K562 (cell line): ENCODE data around the gene IL27RA. TPM values are rescaled to one million over a fixed set of nuclear protein-coding genes. Genes with fewer than 3 reads are reported as not detected.
A peak's percentile ranks its signal among the peaks of the same experiment; 100 is the strongest.

Experiments used
- ADNP ChIP-seq: fragments of 200-800 bp; sonication (Bioruptor generic); IDR thresholded peaks from 2 replicates; pipeline ENCODE4 v1.6.1; 2016; ENCODE audit warnings: missing genetic modification characterization, missing compliant biosample characterization
- HMG20A ChIP-seq: fragments of 450-650 bp; formaldehyde crosslinking; conservative IDR thresholded peaks from 2 replicates; pipeline ENCODE4 v1.4.0; 2020; ENCODE audit warnings: mild to moderate bottlenecking, mixed read lengths
- MAX ChIP-seq: sonication (generic); formaldehyde crosslinking; IDR thresholded peaks from 2 replicates; pipeline ENCODE4 v1.9.0; 2022; ENCODE audit warnings: mild to moderate bottlenecking, missing genetic modification reagents
- MEF2A ChIP-seq: IDR thresholded peaks from 2 replicates; pipeline ENCODE4 v1.6.1; 2011; ENCODE audit warnings: low read depth, mild to moderate bottlenecking, low read length, moderate library complexity; ENCODE audit not compliant: control insufficient read depth
- NFYB ChIP-seq: IDR thresholded peaks from 2 replicates; pipeline ENCODE4 v1.6.1; 2011; ENCODE audit warnings: mild to moderate bottlenecking, moderate library complexity; ENCODE audit not compliant: insufficient read length; ENCODE audit errors: extremely low read depth
- POLR2A ChIP-seq: fragments of 450-650 bp; conservative IDR thresholded peaks from 2 replicates; pipeline ENCODE4 v1.6.1; 2016
- RCOR1 ChIP-seq, 2 experiments: IDR thresholded peaks; 2 replicates each; pipeline ENCODE4 v1.6.1; 2012; ENCODE audit warnings: low read depth in 2 of 2, low read length in 2 of 2, borderline replicate concordance in 1 of 2, improper control_type of control experiment in 1 of 2
- SIN3B ChIP-seq: fragments of 450-650 bp; IDR thresholded peaks from 2 replicates; pipeline ENCODE4 v1.6.1; 2017; ENCODE audit warnings: low read depth, mild to moderate bottlenecking, moderate library complexity
- SUPT5H ChIP-seq: fragments of 450-650 bp; IDR thresholded peaks from 2 replicates; pipeline ENCODE4 v1.6.1; 2016
- THRB ChIP-seq: fragments of 450-650 bp; formaldehyde crosslinking; conservative IDR thresholded peaks from 2 replicates; pipeline ENCODE4 v1.4.0; 2022; ENCODE audit warnings: mild to moderate bottlenecking, missing genetic modification characterization
- TRIM24 ChIP-seq, 2 experiments: fragments of 450-650 bp; IDR thresholded peaks; 2 replicates each; pipeline ENCODE4 v1.6.1; 2016
- TSHZ1 ChIP-seq: fragments of 250-450 bp; sonication (Bioruptor Pico); IDR thresholded peaks from 2 replicates; pipeline ENCODE4 v1.4.0; 2020; ENCODE audit warnings: mild to moderate bottlenecking, moderate library complexity
- ZKSCAN3 ChIP-seq: fragments of 250-450 bp; sonication (Bioruptor Pico); IDR thresholded peaks from 2 replicates; pipeline ENCODE4 v1.4.0; 2020
- ZNF133 ChIP-seq: fragments of 250-450 bp; sonication (Bioruptor Pico); IDR thresholded peaks from 2 replicates; pipeline ENCODE4 v1.4.0; 2020; ENCODE audit warnings: mild to moderate bottlenecking
- ZNF24 ChIP-seq: fragments of 450-650 bp; IDR thresholded peaks from 2 replicates; pipeline ENCODE4 v1.6.1; 2016
- ZNF282 ChIP-seq: sonication (generic); formaldehyde crosslinking; IDR thresholded peaks from 2 replicates; pipeline ENCODE4 v1.8.1; 2023; ENCODE audit warnings: missing genetic modification reagents
- ZNF507 ChIP-seq: conservative IDR thresholded peaks from 2 replicates; pipeline ENCODE4 v1.6.1; 2017; ENCODE audit warnings: missing genetic modification characterization, missing compliant biosample characterization
- ZNF551 ChIP-seq: fragments of 250-450 bp; sonication (Bioruptor Pico); IDR thresholded peaks from 2 replicates; pipeline ENCODE4 v1.5.0; 2021; ENCODE audit warnings: mild to moderate bottlenecking, moderate library complexity
- polyA plus RNA-seq, 8 experiments: library from polyadenylated mRNA; depleted of rRNA in 4 of 8; stranded (reverse) in 5 of 8; unstranded in 3 of 8; fragments of >200 nt; fragmentation: Nextera tagmentation in 2 of 8; fragmentation: Illumina TruSeq in 1 of 8; extraction: Ambion mirVana in 2 of 8; extraction: Trizol in 1 of 8; gene quantifications; 2 replicates each; pipeline versions ENCODE4 v1.2.1 to v1.2.3, GENCODE V29; 2011 to 2014; ENCODE audit warnings: inconsistent platforms in 1 of 8, missing spikeins in 1 of 8
- total RNA-seq, 7 experiments: library from RNA; depleted of rRNA in 6 of 7; stranded (reverse); fragments of >200 nt in 6 of 7; fragmentation: Illumina TruSeq in 2 of 7; extraction: Trizol in 2 of 7; gene quantifications; 2 replicates each; pipeline versions ENCODE4 v1.2.1 to v1.2.3, GENCODE V29; 2011 to 2021; ENCODE audit warnings: low replicate concordance in 1 of 7
- TF ChIP-seq, protein P1 (sequence below): fragments of 250-450 bp; sonication (Bioruptor Pico); IDR thresholded peaks from 2 replicates; pipeline ENCODE4 v1.4.0; 2020
- TF ChIP-seq, protein P2 (sequence below), 2 experiments: fragments of 450-650 bp in 1 of 2; sonication (generic) in 1 of 2; formaldehyde crosslinking; conservative IDR thresholded peaks; 2 replicates each; pipeline versions ENCODE4 v1.4.0 to v1.8.1; 2020 to 2022; ENCODE audit warnings: mild to moderate bottlenecking in 1 of 2, missing genetic modification reagents in 1 of 2
- TF ChIP-seq, protein P3 (sequence below): fragments of 450-650 bp; IDR thresholded peaks from 2 replicates; pipeline ENCODE4 v1.6.1; 2014; ENCODE audit warnings: low read depth, mild to moderate bottlenecking, moderate library complexity, borderline replicate concordance

The IL27RA gene
- total and polyA plus RNA-seq, 9 of the 15 experiments (the other 6 are each of a cell fraction or from before 2014, with no cell fraction given) = 1.9 to 15.9 (median 12.0) TPM

- TF ChIP-seq, protein P1, sequence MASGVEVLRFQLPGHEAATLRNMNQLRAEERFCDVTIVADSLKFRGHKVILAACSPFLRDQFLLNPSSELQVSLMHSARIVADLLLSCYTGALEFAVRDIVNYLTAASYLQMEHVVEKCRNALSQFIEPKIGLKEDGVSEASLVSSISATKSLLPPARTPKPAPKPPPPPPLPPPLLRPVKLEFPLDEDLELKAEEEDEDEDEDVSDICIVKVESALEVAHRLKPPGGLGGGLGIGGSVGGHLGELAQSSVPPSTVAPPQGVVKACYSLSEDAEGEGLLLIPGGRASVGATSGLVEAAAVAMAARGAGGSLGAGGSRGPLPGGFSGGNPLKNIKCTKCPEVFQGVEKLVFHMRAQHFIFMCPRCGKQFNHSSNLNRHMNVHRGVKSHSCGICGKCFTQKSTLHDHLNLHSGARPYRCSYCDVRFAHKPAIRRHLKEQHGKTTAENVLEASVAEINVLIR = no peak
- TF ChIP-seq ZNF551 (CRISPR knock-in tag) (no peak), TSHZ1 (no peak), ZNF282 (CRISPR knock-in tag) (no peak), ZNF24 (no peak), RCOR1 (IDR thresholded peaks at IDR 0.05; ENCODE audit: borderline replicate concordance in 1 of 2, low read depth in 2 of 2, low read length in 2 of 2) (peak in 1 of 2 experiments; percentile 78; a peak in 3 of 4 replicates), MAX (CRISPR knock-in tag) (no peak), ZNF133 (no peak), ZNF507 (tag) (peak; percentile 100), ADNP (tag) (peak; percentile 82), THRB (CRISPR knock-in tag) (no peak), SUPT5H (0 out of 2 replicates have a peak, but pooled peaks have one; percentile 18), NFYB (no peak), TRIM24 (IDR thresholded peaks at IDR 0.05) (peak in 1 of 2 experiments; percentile 61; a peak in 2 of 4 replicates), SIN3B (no peak), HMG20A (CRISPR knock-in tag) (no peak), ZKSCAN3 (no peak), MEF2A (no peak), POLR2A (no peak)
- TF ChIP-seq, protein P2, sequence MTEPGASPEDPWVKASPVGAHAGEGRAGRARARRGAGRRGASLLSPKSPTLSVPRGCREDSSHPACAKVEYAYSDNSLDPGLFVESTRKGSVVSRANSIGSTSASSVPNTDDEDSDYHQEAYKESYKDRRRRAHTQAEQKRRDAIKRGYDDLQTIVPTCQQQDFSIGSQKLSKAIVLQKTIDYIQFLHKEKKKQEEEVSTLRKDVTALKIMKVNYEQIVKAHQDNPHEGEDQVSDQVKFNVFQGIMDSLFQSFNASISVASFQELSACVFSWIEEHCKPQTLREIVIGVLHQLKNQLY (CRISPR knock-in tag; conservative IDR thresholded peaks at IDR 0.05) = no peak
- TF ChIP-seq, protein P3, sequence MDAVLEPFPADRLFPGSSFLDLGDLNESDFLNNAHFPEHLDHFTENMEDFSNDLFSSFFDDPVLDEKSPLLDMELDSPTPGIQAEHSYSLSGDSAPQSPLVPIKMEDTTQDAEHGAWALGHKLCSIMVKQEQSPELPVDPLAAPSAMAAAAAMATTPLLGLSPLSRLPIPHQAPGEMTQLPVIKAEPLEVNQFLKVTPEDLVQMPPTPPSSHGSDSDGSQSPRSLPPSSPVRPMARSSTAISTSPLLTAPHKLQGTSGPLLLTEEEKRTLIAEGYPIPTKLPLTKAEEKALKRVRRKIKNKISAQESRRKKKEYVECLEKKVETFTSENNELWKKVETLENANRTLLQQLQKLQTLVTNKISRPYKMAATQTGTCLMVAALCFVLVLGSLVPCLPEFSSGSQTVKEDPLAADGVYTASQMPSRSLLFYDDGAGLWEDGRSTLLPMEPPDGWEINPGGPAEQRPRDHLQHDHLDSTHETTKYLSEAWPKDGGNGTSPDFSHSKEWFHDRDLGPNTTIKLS = 0 out of 2 replicates have a peak, but pooled peaks have one; percentile 29
Measured at GRCh38 chr19:14093117-14093823, 61.7 kb downstream of the IL27RA start (continued).
